Retinal pigment epithelial cell (primary cell): ENCODE results near the gene WNT9A.

Experiments
- DNase-seq: peaks from one replicate; pipeline ENCODE4 v3.0.0-alpha.2; 2010; ENCODE audit warnings: low read depth
- H3K4me3 ChIP-seq: 2 replicates; pipeline ENCODE4 v1.5.1; 2011; ENCODE audit warnings: mild to moderate bottlenecking, low read length, control low read depth, moderate library complexity
- CTCF ChIP-seq: conservative IDR thresholded peaks from 2 replicates; pipeline ENCODE4 v1.5.1; 2011; ENCODE audit warnings: low read depth, low read length, control low read depth, inconsistent platforms

The WNT9A gene

DNA sequence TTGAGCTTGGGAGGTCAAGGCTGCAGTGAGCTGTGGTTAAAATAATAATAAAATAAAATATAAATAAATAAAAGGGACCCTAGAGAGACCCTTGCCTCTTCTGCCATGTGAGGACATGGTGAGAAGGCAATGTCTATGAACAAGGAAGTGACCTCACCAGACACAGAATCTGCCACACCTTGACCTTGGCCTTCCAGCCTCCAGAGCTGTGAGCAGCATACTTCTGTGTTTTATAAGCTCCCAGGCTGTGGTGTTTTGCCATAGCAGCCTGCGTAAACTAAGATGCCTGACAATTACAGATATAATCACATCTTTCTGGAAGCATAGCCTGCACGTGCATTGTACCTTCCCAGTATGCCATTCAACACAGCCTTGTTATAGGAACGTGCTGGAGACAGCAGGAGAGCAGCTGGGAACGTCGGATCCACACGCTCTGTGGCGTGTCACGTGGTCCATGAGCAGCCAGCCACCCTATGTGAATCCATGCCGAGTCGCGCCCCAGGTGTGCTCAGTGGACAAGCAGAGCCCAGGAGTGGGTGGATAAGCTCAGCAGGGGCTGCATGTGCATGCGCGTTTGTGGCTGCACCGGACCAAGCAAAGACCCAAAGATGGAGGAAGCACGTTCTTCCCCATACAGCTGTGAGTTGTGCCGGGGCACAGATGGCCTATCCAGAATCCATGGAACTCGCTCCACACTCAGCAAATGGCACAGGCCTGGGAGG is 17.8 kb downstream of the WNT9A start:
- no peak overlapping the region for H3K4me3 ChIP-seq
- no peak for DNase-seq
- no peak for TF ChIP-seq CTCF

DNA sequence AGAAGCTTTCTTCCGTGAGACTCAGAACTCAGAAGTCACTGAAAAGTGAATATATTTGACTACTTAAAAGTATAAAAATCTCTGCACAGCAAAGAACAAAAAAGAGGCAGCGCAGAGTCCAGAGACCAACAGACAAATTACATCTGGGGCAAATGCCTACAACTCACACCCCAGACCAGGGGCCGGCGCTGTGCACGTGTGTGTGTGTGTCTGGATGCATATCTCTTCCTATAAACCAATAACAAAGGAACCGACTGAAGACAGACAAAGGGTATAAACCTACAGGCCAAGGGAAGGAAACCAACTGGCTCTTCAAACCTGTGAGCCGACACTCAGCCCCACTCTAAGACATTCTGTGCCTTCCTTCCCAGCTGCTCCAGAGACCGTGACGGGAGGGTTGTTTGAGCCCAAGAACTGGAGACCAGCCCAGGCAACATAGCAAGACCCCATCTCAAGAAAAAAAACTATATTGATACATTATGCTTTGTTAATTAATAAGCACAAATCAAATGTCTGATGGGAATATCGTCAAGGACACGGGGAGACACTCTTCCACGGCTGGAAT is 18.8 kb downstream of the WNT9A start:
- TF ChIP-seq CTCF, result no peak
- DNase-seq, result no peak
- no peak overlapping the region for H3K4me3 ChIP-seq

GRCh38 chr1:227927971-227928741 is 19.6 kb downstream of the WNT9A start:
- H3K4me3 ChIP-seq, result no peak overlapping the region
- TF ChIP-seq CTCF, result no peak
- no peak for DNase-seq

GRCh38 chr1:227926896-227927885 is 20.5 kb downstream of the WNT9A start:
- TF ChIP-seq CTCF, result no peak

GRCh38 chr1:227926216-227926791 is 21.4 kb downstream of the WNT9A start:
- TF ChIP-seq CTCF, result no peak
- DNase-seq, result no peak
- H3K4me3 ChIP-seq, result no peak overlapping the region

More at GRCh38 chr1:227926896-227927885, 20.5 kb downstream of the WNT9A start:
- no peak for DNase-seq
- no peak overlapping the region for H3K4me3 ChIP-seq

- TF ChIP-seq CTCF, result no peak
- no peak overlapping the region for H3K4me3 ChIP-seq
- DNase-seq, result no peak
These were observed 22.0 kb downstream of the WNT9A start for GRCh38 chr1:227925582-227926198.
